Ramos (cell line): ENCODE data around the gene PSG1.
"Not testable (repeated sequence)": the region's sequence is repeated elsewhere in the genome, so short reads cannot be mapped to it uniquely, and the experiment has no call there.

Experiments
- in situ Hi-C: fragments of 300-500 bp; cut with MboI; formaldehyde crosslinking; loops from one replicate; pipeline ENCODE4 v1.14.3; 2022; ENCODE audit warnings: low sequenced_read_pairs; ENCODE audit not compliant: unreplicated experiment

PSG1 gene

DNA sequence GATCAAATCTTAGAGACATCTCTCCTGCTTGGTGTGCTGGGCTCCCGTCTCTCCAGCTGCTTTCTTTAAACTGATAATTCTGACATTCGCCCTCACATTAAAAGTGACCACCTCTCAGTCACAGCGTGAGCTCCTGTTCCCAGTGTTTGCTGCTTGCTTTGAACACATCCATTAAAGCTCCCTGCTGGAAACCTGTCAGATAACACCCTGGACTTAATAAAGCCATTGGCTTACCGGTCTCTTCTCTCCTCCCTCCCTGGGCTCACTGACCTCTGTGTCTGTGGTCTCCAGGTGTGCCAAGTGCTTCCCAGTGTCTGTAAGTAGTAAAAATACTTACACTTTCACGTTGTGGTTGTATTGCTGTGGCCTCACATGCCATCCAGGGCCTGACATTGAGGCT, 2.5 kb upstream of the PSG1 start:
- in situ Hi-C loops: not testable (repeated sequence)

DNA sequence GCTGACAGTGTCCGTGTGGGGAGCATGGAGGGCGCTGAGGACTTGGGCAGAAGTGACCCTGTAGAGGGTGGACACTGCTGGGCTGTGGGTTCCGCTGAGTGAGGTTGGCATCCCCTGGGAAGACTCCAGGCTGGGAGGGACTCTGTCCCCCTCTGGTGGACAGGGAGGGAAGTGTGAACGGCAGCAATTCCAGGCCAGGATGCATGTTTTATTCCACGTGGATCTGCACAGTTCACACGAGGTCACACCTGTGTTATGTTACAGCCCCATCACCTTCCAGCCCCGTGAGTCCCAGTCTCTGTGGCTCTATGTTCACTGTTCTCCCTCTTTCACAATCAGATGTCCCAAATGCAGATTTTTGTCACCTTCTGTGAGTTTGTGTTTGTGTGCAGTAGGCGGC, 1.8 kb upstream of the PSG1 start:
- in situ Hi-C loops: not testable (repeated sequence)

DNA sequence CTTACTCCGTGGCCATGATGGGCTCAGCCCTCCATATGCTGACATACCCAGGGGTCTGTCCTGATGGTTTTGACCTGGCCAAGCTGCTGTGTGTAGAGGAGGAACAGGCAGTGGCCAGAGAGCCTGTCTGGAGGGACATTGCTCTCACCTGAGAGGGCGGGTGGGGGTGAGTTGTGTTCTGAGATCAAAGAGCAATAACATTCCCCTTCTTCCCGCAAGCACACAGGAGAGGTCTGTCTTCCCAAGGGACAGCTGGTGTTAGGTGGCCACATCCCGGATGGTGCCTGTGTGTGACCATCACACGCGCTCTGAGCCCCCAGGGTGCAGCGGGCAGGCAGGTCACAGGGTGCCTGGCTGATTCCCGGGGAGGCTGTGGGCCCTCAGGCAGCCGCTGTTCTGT, 1.1 kb upstream of the PSG1 start:
- in situ Hi-C loops: not testable (repeated sequence)

DNA sequence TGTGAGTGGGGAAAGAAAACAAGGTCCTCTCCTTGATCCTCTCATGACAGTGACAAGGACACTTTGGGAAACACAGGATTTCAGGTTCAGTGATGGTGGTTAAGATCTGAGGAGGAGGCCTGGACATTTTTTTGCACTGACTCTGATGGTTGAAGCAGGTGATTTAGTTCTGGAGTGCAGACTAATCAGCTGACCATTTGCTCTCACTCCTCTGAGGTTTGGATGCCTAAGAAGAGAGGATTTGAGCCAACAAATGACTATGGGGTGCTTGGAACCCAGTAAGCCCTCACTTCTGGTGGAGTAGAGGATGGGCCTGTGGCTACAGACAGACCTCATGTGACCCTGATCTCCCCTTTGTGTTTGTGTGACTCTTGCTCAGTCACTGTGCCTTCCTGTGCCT, 2.9 kb downstream of the PSG1 start:
- in situ Hi-C loops: not testable (repeated sequence)

DNA sequence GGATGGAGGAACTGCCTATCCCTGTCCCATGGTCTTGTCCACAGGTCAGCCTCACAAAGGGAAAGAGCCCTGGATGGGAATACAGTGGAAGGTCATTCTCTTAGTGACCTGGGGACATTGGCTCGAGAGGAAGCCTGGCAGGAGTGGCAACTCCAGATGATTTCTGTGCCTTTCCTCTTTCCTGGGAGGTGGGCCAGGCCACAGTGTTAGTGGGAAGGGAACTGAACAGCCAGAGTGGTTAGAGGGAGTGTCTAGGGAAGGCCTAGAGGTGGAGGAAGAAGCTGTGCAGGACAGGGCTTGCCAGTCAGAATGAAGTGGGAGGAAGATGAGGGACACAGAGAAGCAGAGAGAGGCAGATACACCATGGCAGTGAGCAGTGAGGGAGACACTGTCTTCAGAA, 3.6 kb downstream of the PSG1 start:
- in situ Hi-C loops: not testable (repeated sequence)

DNA sequence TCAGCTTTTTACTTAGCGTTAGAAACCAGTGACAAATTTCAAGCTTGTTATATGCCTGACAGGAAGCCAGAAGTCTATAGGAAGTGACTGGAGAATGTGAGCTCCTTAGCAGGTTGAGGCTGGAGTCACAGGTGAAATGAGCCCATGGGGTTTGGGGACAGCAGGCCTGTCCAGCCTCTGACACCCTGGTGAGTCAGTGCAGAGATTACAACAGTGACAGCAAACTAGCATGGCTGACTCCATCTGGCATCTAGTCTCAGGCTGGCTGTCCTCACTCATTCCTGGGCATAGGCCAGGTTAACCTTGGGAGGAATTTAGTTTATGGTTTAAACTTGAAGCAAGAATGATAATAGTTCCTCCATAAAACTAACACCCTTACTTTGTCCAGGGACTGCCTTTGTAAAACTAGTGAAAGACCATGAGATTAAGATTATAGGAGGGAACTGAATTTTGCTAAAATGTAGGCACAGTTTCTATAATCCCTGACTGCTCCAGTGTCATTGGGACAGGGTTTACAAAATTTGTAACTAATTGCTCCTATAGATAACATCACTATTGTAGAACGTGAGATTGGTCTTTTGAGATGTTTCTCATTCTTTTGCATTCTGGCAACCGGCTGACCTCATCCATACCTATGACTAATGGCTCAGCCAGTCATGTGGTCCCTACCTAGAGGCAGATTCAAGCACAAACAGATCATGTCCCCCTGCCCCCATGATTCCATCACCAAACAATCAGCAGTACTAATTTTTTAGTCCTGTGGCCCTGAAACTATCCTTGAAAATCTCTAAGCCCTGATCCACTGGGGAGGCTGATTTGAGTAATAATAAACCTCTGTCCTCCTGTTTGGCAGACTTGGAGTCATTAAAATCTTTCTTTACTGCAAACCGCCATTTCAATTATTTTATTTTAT, 4.4 kb downstream of the PSG1 start:
- in situ Hi-C loops: not testable (repeated sequence)

DNA sequence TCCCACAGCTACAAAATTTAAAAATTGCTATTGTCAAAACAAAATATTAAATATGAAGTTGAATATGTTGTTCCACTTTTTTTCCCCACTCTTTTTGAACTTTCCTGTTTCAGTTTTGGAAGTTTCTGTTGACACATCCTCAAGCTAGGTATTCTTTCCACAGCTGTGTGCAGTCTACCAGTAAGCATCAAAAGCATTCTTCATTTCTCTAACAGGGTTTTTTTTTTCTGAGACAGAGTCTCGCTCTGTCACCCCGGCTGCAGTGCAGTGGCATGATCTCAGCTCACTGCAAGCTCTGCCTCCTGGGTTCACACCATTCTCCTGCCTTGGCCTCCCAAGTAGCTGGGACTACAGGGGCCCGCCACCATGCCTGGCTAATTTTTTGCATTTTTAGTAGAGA, 5.4 kb downstream of the PSG1 start:
- in situ Hi-C loops: not testable (repeated sequence)

DNA sequence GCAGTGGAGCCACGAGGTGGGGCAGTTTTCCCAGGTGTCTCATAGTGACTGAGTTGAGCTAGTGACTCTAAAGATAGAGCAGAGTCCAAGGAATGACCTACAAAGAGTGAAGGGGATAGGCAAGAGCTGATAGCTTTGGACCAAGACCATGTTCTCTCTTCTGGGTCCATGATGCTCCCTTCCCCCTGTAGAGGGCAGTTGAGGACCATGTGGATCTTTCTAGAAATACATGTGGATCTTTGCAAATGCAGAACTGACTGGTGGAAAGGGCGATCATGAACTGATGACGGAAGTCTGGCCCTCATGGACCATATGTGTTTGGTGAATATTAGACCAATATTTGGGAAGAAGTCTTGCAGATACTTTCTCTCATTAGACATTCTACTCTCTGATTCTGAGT, 6.9 kb downstream of the PSG1 start:
- in situ Hi-C loops: no loop called here

DNA sequence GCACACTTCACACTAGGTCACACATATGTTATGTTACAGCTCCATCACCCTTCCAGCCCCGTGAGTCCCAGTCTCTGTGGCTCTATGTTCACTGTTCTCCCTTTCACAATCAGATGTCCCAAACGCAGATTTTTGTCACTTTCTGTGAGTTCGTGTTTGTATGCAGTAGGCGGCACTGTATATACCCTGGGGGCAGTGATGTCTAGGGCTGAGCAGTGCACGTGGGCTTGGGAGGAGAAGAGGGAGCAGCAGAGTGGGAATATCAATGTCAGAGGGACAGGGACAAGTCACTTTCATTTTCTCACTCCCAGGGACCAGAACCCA, 22.0 kb downstream of the PSG1 start:
- in situ Hi-C loops: no loop called here

DNA sequence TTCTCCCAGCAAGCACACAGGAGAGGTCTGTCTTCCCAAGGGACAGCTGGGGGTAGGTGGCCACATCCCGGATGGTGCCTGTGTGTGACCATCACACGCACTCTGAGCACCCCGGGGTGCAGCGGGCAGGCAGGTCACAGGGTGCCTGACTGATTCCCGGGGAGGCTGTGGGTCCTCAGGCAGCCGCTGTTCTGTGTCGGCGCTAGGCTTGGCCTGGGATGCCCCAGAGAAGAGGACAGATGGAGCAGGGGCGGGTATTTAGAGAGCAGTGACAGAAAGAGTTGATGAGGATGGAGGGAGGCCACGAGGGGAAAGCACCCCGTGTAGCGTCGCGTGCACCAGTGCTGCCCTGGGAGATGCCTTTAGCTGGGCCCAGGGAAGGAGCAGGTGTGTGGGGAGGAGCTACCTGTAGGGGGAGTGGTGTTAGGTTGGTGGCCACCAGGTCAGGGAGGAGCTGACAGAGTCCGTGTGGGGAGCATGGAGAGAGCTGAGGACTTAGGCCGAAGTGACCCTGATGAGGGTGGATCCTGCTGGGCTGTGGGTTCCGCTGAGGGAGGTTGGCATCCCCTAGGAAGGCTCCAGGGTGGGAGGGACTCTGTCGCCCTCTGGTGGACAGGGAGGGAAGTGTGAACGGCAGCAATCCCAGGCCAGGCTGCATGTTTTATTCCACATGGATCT, 22.5 kb downstream of the PSG1 start:
- in situ Hi-C loops: not testable (repeated sequence)

DNA sequence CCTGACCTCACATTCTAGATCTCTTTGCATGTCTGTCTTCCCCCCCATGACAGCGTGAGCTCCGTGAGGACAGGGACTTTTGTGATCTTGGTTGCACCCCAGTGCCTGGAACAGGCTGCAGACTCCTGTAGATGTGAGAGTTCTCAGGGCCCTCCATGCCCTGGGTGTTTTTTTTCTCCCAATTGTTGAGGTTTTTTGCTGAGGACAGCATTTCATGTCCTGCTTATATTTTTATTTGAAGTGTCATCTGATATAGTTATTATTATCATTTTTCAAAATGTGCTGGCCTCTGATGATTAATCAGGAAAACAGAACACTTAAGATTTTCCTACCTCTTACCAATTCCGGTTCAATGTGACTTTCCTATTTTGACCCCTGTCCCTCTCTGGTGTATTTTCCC, 24.8 kb downstream of the PSG1 start:
- in situ Hi-C loops: not testable (repeated sequence)

DNA sequence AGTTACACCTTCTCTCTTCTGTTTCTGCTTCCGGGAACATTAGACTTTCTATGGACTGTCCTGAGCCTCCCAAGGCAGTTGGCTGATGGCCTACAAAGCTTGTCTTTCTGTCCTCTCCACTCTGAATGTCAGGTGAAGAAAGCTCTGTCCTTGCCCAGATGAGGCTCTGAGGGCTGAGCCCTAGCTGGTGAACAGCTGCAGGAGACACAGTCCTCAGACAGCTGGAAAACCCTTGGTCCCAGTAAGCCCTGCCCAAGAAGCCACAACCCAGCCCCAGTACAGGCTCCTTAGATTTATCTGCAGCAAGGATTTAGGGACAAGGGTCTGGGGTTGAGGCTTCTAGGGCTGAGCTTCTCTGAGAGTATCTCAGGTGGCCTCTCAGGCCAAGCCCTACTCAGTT, 26.3 kb downstream of the PSG1 start:
- in situ Hi-C loops: not testable (repeated sequence)

DNA sequence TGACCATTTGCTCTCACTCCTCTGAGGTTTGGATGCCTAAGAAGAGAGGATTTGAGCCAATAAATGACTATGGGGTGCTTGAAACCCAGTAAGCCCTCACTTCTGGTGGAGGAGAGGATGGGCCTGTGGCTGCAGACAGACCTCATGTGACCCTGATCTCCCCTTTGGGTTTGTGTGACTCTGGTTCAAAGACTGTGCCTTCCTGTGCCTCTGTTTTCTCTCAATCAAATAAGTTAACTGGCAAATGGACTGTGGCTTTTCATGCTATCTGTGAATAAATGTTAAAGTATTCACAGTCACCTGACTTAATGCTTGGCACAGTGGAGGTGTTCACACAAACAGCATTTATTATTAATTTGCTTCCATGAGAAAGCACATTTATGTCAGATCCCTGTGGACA, 26.7 kb downstream of the PSG1 start:
- in situ Hi-C loops: not testable (repeated sequence)

DNA sequence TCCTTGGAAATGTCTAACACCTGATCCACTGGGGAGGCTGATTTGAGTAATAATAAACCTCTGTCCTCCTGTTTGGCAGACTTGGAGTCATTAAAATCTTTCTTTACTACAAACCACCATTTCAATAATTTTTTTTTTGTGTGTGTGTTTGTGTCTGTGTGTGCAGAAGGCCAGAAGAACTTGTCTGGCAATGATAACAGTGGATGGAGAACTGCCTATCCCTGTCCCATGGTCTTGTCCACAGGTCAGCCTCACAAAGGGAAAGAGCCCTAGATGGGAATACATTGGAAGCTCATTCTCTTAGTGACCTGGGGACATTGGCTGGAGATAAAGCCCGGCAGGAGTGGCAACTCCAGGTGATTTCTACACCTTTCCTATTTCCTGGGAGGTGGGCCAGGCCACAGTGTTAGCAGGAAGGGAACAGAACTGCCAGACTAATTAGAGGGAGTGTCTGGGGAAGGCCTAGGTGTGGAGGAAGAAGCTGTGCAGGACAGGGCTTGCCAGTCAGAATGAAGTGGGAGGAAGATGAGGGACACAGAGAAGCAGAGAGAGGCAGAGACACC, 27.7 kb downstream of the PSG1 start:
- in situ Hi-C loops: not testable (repeated sequence)

DNA sequence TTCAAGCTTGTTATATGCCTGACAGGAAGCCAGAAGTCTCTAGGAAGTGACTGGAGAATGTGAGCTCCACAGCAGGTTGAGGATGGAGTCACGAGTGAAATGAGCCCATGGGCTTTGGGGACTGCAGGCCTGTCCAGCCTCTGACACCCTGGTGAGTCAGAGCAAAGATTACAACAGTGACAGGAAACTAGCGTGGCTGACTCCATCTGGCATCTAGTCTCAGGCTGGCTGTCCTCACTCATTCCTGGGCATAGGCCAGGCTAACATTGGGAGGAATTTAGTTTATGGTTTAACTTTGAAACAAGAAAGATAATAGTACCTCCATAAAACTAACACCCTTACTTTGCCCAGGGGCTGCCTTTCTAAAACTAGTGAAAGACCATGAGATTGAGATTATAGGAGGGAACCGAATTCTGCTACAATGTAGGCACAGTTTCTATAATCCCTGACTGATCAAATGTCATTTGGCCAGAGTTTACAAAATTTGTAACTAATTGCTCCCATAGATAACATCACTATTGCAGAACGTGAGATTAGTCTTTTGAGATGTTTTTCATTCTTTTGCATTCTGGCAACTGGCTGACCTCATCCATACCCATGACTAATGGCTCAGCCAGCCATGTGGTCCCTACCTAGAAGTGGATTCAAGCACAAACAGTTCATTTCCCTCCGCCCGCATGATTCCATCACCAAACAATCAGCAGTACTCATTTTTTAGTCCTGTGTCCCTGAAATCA, 28.4 kb downstream of the PSG1 start:
- in situ Hi-C loops: no loop called here

DNA sequence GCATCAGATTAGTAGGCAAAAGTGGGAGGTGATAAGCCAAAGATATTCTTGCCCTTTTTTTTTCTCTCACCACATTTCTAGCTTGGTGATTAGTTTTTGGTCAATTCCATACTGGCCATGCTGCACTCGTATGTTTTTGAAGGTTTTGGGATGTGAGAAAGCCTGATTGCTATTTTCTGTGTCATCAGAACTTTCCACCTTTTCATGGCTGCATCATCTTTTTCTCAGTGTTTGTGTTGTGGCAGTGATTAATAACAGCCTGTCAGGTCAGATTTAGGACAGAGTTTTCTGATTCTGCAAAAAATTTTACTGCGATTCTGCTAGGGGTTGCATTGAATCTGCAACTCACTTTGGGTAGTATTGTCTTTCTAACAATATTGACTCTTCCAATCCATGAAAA, 32.9 kb downstream of the PSG1 start:
- in situ Hi-C loops: no loop called here

DNA sequence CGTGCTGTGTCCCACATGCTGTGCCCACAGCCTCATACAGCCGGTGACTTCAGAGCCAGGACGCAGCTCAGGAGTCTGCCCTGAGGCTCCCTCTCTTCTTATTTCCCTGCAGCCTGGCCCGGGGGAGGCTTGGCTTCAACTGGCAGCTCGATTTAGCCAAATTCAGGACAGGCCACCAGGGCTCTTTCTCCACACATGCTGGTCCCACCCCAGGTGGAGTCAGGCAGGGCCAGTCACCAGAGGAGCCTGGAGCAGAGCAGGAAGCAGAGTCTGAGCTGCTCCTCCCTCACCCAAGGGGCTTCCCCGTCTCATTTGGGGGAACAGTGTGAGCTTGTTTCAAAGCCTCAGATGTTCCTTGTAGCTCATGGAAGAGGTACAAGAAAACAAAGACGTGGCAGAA, 35.9 kb downstream of the PSG1 start:
- in situ Hi-C loops: not testable (repeated sequence)

DNA sequence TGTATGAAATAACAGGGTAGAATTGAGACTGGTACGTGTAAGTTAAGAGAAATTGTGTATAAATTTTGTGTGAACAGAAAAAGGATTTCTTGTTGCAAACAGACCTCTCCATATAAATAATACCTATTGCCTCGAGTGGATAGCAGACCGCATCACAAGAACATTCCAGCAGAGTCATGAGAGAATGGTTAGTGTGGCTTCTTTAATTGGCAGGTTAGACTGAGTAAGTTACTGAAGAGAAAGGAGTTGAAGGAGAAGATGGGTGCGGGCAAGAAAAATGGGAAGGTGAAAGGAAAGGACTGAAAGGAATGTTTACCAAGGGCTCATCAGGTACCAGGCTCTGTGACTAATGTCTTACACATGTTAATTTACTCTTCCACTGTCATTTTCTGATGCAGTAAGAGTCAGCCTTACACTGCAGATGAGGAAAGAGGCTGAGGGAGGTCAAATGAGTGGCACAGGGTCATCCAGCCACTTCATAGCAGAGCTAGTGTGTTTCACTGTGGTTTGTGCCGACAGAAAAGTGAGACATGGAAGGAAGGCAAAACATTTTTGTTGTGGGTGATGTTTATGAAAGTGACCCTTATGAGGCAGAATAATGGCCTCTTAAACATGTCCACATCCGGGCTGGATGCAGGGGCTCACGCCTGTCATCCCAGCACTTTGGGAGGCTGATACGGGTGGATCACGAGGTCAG, 46.6 kb downstream of the PSG1 start:
- in situ Hi-C loops: not testable (repeated sequence)

DNA sequence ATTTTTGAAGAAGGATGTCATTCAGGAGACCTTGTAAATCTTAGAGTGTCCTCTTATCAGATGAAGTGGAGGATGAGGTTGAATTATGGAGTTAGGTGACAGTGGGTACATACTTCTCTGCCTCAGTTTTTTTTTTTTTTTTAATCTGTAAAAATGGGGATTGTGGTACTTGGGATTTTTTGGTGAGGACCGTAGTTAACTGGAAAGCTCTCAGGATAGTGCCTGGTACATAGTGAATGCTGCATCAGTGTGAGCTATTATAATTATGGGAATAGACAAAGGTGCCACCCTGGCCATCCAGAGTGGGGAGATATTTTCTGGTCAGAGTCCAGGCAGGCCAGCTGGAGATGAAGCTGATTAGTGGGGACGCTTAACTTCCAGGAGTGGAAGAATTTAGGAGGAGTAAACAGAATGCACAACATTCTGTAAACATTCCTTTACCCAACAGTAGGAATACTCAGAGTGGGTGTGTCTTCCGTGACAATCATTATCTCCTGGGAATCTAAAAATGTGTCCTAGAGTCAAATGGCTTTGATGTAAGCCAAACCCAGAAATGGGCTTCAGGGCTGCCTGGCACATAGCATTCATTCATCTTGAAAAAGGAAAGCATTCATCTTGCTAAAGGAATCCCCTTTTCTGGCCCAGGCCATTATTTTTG, 47.4 kb downstream of the PSG1 start:
- in situ Hi-C loops: not testable (repeated sequence)
